GM18951 (cell line): ENCODE results near the gene EOMES.
A peak's percentile ranks its signal among the peaks of the same experiment; 100 is the strongest.
"Not testable (repeated sequence)": the region's sequence is repeated elsewhere in the genome, so short reads cannot be mapped to it uniquely, and the experiment has no call there.

Experiments
- POLR2A ChIP-seq: IDR thresholded peaks from 4 replicates; pipeline ENCODE4 v1.6.1; 2011; ENCODE audit warnings: mild to moderate bottlenecking; ENCODE audit not compliant: insufficient read length, insufficient read depth; ENCODE audit errors: extremely low read depth
- in situ Hi-C: fragments of 300-500 bp; cut with MboI; formaldehyde crosslinking; loops from one replicate; pipeline ENCODE4 v1.12.0; 2022; ENCODE audit warnings: low sequenced_read_pairs, mixed read lengths, inconsistent platforms; ENCODE audit not compliant: unreplicated experiment

The EOMES gene

GRCh38 chr3:27721717-27722564, at the start of gene EOMES:
EOMES (minus strand) TSS chr3:27722323; CDS start chr3:27722294, 29 bp downstream.
- in situ Hi-C loops = no loop called here

GRCh38 chr3:27770384-27770783, 48.3 kb upstream of the EOMES start:
- in situ Hi-C loops = not testable (repeated sequence)

More at GRCh38 chr3:27721717-27722564, at the start of gene EOMES:
- peak; percentile 53 for TF ChIP-seq POLR2A

- in situ Hi-C loops = no loop called here
- no peak for TF ChIP-seq POLR2A
Observed at GRCh38 chr3:27767000-27767399, 44.9 kb upstream of the EOMES start.

DNA sequence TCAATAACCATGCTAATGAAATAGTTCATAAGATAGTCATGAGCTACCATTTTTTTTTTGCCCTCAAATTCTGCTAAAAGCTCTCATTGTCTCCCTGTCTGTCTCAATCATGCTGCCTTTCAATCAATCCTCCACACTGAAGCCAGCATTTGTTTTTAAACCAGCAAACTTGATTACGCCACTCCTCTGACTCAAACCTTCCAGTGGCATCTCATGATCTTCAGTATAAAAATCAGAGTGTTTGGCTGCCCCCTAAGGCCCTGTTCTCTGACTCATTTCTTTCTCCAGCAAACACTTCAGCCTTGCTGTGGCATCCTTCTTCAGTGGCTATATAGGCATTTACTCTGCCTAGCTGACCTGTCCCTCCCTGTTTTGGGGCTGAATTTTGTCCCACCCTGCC, 36.0 kb upstream of the EOMES start:
- TF ChIP-seq POLR2A = no peak
- in situ Hi-C loops = no loop called here

DNA sequence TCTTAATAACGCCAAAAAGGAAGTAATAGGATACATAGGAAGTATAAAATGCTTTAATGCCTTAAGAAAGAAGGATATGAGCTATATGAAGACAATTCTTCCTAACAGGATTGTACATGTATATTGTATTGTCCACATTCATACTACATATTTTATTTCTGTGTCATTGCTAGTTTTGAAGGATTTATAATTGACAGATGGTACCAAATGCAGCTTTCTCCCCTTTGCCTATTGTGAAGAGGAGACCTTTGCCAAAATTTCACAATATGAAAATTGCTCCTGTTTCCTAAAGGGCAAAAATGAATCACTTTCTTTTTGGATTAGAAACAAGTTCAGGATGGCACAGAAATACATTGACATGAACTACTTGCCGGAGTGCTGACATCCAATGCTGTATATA, 34.8 kb upstream of the EOMES start:
- in situ Hi-C loops = no loop called here
- TF ChIP-seq POLR2A = no peak

DNA sequence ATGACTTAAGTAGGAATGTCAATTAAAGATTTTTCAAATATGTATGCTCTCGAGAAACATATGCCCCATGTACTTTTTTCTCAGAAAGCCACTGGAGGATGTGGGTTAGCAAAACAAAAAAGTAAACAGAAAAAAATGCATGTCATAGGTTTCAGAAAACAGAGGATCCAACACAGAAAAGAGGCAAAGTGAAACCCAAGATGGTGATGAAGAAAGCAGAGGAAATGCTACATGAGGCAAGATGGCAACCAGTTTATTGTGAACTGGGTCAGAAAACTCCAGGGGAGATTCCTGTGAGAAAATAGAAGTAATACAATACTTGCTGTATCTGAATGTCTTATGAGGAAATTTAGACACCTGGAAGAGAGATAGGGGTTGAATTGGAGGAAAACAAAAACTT, 30.8 kb upstream of the EOMES start:
- in situ Hi-C loops = no loop called here
- no peak for TF ChIP-seq POLR2A

- in situ Hi-C loops = no loop called here
- no peak for TF ChIP-seq POLR2A
Observed at GRCh38 chr3:27749643-27750042, 27.5 kb upstream of the EOMES start.

GRCh38 chr3:27746838-27747237, 24.7 kb upstream of the EOMES start:
- in situ Hi-C loops = no loop called here

GRCh38 chr3:27740854-27741253, 18.7 kb upstream of the EOMES start:
- TF ChIP-seq POLR2A = no peak
- in situ Hi-C loops = no loop called here

More at GRCh38 chr3:27746838-27747237, 24.7 kb upstream of the EOMES start:
- TF ChIP-seq POLR2A = no peak

- in situ Hi-C loops = no loop called here
- TF ChIP-seq POLR2A = no peak
Observed at GRCh38 chr3:27737091-27737490, 15.0 kb upstream of the EOMES start.

- TF ChIP-seq POLR2A = no peak
- in situ Hi-C loops = no loop called here
Observed at GRCh38 chr3:27730774-27731659, 8.9 kb upstream of the EOMES start.

GRCh38 chr3:27729748-27730611, 7.9 kb upstream of the EOMES start:
- no peak for TF ChIP-seq POLR2A
- in situ Hi-C loops = no loop called here

DNA sequence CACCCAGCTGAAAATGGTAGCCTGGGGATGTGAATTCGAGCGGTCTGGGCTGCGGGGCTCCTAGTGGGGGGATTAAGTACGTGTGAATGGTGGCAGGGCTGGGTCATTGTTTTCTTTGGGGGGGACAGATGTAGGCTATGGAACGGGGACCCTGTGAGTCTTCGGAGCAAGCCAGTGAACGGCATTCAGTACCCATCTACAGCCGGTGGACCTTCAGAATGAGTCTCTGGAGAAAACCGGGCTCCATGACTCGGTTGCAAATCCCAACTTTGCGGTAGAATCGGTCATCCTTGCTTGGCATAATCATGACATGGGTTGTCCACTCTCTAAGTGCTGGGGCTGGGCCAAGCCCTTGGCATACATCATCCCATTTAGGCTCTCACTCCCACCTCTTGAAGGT, 7.2 kb upstream of the EOMES start:
- in situ Hi-C loops = no loop called here
- TF ChIP-seq POLR2A = no peak
